ENCODE results near the gene RET.

Gene RET

GRCh38 chr10:43064331-43065075 lies 12.4 kb upstream of the RET start:
- no peak for DNase-seq

DNA sequence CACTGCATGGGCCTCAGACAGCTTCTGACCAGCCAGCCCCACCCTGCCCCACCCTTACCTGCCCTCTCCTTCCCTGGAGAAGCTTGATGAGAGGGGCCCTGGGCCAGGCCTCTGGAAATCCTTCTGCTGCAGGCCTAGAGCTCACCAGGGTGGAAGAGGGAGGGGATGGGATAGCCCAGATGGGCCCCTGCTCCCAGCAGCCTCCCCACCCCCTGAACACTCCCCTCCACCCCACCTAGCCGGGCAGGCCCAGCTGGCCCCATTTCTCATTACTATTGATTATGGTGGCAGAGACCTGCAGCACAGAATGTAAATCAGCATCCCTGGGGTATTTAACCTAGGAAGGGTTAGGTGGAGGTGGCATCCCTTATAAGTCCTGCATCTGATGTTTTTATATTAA lies 11.6 kb upstream of the RET start:
- no peak for DNase-seq

DNA sequence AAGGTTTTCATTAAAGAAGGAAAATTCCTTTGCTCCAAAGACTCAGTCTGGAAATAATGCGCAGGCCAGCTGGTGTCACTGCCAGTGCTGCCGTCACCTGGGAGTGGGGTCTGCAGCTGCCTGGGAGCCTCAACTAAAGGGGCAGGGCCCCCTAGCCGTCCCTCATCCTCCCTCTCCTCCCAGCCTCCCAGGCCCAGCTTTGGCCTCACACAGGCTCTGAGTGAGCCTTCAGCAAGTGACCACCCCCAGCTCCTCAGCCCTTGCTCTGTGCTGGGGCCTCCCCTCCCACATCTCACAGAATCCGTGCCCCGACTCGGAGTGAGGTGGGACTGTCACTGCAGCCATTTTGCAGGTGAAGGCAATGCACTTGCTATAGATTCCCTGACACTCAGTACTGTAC lies 11.1 kb upstream of the RET start:
- DNase-seq = no peak

DNA sequence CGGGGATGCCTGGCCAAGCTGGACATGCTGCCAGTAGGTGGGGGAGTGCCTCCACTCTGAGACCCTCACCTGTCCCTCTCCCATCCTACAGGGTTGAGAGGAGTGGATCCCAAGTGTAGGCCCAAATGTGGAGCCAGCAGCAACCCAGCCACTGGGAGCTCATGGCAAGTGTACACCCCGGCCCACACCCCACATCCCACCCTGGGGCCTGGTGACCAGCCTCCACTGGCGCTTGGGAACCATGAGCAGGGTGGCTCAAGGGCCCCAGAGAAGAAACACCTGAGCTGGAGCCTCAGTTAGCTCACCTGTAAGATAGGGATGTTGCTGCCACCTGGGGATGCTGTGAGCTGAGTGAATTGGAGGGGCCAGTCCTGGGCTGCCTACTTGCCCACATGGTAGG lies 10.4 kb upstream of the RET start:
- no peak for DNase-seq

GRCh38 chr10:43067391-43068135 lies 9.3 kb upstream of the RET start:
- no peak for DNase-seq

GRCh38 chr10:43068136-43068395 lies 8.8 kb upstream of the RET start:
- no peak for DNase-seq

- no peak for DNase-seq
Observed at GRCh38 chr10:43068471-43069210, 8.2 kb upstream of the RET start.

DNA sequence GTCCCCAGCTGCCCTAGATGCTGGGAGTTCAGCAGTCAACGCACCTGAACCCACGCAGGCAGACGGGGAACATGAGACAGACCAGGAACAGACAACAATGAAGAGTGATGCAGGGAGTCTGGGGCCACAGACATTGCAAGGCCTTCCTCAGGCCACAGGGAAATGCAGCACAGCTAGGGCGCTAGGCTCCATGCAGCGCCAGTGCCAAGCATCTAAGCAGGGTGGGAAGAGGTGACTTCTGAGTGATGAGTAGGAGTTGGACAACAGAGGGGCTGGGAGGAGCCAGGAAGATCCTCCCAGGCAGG lies 7.7 kb upstream of the RET start:
- no peak for DNase-seq

- DNase-seq = no peak
Observed at GRCh38 chr10:43069579-43069978, 7.3 kb upstream of the RET start.

DNA sequence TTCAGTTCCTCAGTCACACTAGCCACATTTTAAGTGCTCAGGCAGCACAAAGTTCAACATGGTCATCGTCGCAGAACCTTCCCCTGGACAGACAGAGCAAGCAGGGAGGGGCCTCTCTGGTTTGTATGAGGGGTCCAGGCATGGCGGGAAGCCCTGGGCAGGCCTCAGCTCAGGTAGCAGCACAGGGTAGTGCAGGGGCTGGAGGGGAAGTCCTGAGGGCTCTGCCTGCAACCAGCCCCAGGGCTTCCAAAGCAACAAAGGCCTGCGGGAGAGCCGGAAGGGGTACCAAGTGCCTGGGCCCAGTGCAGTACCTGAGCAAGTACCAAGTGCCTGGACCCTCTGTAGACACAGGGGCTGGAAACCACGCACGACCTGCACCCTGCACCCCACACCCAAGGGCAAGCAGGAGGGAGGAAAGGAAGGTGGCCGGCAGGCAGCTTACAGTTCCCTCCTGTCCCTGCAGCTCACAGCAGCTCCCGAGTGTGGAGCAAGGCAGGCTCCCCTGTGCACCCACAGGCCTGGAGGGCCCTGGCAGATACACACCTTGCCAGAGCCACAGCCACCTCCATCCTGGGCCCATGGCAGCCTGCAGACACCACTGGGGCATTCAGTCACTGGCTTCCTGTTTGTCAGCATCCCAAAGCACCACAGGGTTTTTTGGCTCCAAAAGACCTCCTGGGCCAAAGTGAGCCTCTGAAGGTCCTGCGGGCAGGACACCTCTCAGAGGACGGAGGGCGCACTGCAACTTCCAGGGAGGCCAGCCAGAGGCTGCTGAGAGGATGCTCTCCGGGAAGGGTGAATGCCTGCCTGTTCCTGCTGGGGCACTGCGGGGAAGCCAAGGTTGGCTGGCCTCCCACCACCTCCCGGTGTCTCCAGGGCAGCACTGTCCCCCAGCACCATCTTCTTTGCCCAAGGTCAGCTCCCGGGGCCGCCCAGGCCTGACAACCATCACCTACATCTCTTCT lies 6.5 kb upstream of the RET start:
- DNase-seq = no peak

GRCh38 chr10:43071865-43072650 lies 4.8 kb upstream of the RET start:
- no peak for DNase-seq

- no peak for DNase-seq
Observed at GRCh38 chr10:43073191-43073590, 3.7 kb upstream of the RET start.

GRCh38 chr10:43073721-43074120 lies 3.1 kb upstream of the RET start:
- DNase-seq = no peak

- DNase-seq = no peak
Observed at GRCh38 chr10:43074409-43074808, 2.5 kb upstream of the RET start.

GRCh38 chr10:43074827-43075611 lies 1.9 kb upstream of the RET start:
- no peak for DNase-seq

DNA sequence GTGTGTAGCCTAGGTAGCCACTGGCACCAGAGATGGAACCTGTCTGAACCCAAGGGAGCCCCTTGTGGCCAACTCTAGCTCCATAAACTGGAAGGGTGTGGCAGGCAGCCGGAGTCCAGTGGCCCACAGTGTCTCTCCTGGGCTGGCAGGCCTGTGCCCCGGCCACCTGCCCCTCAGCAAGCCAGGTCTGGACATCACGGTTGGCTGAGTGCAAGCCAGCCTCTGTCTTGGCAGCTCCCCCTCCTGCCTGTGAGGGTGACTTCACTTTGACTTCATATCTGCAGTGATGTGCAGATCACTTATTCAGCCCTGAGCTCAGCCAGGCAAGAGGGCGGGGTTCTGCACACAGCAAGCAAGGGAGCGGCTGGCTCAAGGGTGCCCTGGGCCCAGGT lies 1.3 kb upstream of the RET start:
- no peak for DNase-seq

DNA sequence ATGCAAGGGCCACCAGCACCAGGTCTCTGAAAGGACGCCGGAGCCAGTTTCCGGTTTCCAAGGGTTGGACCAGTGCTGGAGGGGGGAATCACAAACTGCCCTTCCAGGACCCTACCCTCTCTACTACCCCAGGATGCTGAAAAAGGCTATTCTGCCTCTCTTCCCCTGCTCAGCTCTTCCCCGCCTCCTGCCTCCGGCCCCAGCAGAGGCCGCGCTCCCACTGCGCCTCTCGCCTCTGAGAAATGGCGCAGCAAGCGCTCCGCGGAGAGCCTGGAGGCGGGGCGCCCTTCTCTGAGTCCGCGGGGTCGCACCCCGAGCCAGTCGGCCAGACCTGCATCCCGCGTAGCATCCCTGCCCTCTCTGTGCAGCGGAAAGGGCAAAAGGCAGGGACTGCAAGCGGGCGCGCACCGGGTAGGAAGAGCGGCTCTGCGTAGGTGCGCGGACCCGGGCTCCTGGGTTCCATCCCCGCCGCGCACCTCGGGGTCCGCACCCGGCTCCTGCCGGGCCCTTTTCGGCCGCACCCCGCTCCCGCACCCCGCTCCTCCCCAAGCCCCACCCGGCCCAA lies 476 bp upstream of the RET start:
- no peak for DNase-seq

DNA sequence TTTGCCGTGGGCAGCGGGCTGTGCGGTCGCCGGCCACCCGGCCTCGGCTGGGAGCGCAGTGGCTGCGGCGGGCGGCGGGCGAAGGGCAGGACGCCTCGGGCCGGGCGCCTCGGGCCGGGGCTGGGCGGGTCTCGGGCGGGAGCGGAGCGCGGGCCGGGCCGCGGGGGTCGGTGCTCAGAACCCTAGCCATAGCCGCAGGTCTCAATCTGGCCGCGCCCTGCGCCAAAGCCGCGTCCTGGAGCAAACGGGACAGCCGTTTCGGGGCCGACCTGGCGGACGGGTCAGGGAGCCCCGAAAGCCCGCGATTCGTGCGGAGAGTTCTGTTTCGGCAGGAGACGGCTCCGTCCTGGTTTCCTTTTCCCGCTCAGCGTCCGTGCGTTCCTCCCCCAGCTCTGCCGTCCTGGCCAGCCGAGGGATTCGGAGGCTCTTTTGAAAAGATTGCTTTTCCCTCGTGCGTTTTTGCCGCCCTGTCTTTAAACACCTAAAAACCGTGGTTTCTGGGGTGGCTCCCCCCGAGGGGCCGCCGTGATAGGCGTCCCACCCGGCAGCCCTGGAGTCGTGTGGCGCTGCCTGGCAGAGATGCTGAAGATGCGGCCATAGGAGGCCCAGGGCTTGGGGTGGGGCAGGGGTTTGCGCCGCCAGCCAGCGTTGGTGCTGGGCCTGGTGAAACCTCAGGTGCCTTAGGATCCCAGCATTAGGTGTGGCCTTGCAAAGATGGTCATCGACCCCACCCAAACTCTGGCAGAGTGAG lies 727 bp downstream of the RET start:
- DNase-seq = no peak

GRCh38 chr10:43078175-43078985 lies 1.5 kb downstream of the RET start:
- DNase-seq = no peak

GRCh38 chr10:43078986-43079273 lies 2.1 kb downstream of the RET start:
- DNase-seq = peak; percentile 27
